ENCODE measurements around the gene TTC13. TPM values are rescaled to one million over a fixed set of nuclear protein-coding genes. Genes with fewer than 3 reads are reported as not detected.

Gene TTC13
- total and polyA plus RNA-seq, 11 donors = 3.7 to 9.6 (median 6.9) TPM

- peaks cover 0 to 3% (median 0%) of the 10 kb centered on the region in 12 donors for H3K4me1 ChIP-seq
- H3K36me3 ChIP-seq = peaks cover 0 to 98% (median 81%) of the 10 kb centered on the region in 9 donors
- H3K27me3 ChIP-seq = no peaks in the 10 kb centered on the region
- no peak for TF ChIP-seq POLR2A (IDR thresholded peaks at IDR 0.05)
- TF ChIP-seq, protein P1, sequence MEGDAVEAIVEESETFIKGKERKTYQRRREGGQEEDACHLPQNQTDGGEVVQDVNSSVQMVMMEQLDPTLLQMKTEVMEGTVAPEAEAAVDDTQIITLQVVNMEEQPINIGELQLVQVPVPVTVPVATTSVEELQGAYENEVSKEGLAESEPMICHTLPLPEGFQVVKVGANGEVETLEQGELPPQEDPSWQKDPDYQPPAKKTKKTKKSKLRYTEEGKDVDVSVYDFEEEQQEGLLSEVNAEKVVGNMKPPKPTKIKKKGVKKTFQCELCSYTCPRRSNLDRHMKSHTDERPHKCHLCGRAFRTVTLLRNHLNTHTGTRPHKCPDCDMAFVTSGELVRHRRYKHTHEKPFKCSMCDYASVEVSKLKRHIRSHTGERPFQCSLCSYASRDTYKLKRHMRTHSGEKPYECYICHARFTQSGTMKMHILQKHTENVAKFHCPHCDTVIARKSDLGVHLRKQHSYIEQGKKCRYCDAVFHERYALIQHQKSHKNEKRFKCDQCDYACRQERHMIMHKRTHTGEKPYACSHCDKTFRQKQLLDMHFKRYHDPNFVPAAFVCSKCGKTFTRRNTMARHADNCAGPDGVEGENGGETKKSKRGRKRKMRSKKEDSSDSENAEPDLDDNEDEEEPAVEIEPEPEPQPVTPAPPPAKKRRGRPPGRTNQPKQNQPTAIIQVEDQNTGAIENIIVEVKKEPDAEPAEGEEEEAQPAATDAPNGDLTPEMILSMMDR (IDR thresholded peaks at IDR 0.05) = no peak
- whole genome bisulfite sequencing, 4 donors = 91 to 96% (median 93%) methylated on average over 1 of the region's 1 CpG
- no peak for ATAC-seq
- intact Hi-C loops (cut with DNase I) = loop anchor here in 1 of 10 donors (10.0 kb wide), 1 partner anchor 210 kb away; no protein-coding TSS in a partner anchor
- H3K27ac ChIP-seq = no peak overlapping the region
- no peak overlapping the region for H3K4me3 ChIP-seq
- no peak for DNase-seq
- no peaks in the 10 kb centered on the region for H3K9me3 ChIP-seq
These were observed 16.2 kb upstream of the TTC13 start for GRCh38 chr1:230994860-230995259.

- H3K27ac ChIP-seq = no peak overlapping the region
- 70 to 86% (median 79%) methylated on average over 7 of the region's 7 CpGs for WGBS, 4 donors
These were observed 13.6 kb upstream of the TTC13 start for GRCh38 chr1:230992100-230992774.

GRCh38 chr1:230987448-230987847, 8.8 kb upstream of the TTC13 start:
- WGBS, 4 donors = 88 to 94% (median 93%) methylated on average over 3 of the region's 3 CpGs
- TF ChIP-seq, protein P1 (IDR thresholded peaks at IDR 0.05) = no peak
- no peak for TF ChIP-seq POLR2A (IDR thresholded peaks at IDR 0.05)
- Histone ChIP-seq H3K9me3 (no peaks in the 10 kb centered on the region), H3K4me3 (no peak overlapping the region), H3K27ac (no peak overlapping the region), H3K27me3 (no peaks in the 10 kb centered on the region), H3K4me1 (peaks cover 0 to 3% (median 0%) of the 10 kb centered on the region in 12 donors), H3K36me3 (peaks cover 0 to 53% (median 34%) of the 10 kb centered on the region in 9 donors)
- ATAC-seq (no peak), DNase-seq (no peak)
- intact Hi-C loops (cut with DNase I) = no loop called here

More at GRCh38 chr1:230992100-230992774, 13.6 kb upstream of the TTC13 start:
- H3K4me3 ChIP-seq = no peak overlapping the region
- TF ChIP-seq POLR2A (IDR thresholded peaks at IDR 0.05) = no peak
- TF ChIP-seq, protein P1 (IDR thresholded peaks at IDR 0.05) = no peak
- no peaks in the 10 kb centered on the region for H3K9me3 ChIP-seq
- no peaks in the 10 kb centered on the region for H3K27me3 ChIP-seq
- intact Hi-C loops (cut with DNase I) = loop anchor here in 1 of 10 donors (10.0 kb wide), 1 partner anchor 213 kb away; no protein-coding TSS in a partner anchor
- H3K36me3 ChIP-seq = peaks cover 0 to 88% (median 68%) of the 10 kb centered on the region in 9 donors
- ATAC-seq (no peak), DNase-seq (no peak)
- H3K4me1 ChIP-seq = peaks cover 0 to 3% (median 0%) of the 10 kb centered on the region in 12 donors

DNA sequence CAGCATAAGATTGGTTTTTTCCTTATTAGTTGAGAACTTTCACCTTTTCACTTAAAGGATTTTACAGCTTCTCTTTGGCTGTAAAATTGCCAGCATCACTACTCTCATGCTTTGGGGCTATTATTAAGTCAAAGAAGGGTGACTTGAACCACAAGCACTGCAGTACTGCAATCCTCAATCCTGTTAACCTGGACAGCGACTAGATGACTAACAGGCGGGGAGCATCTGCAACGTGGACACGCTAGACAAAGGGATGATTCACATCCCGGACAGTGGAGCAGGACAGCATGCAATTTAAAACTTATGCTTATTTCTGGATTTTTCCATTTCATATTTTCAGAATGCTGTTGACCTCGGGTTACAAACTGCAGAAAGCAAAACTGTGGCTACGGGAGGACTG, 8.3 kb upstream of the TTC13 start:
- H3K4me1 ChIP-seq = peaks cover 0 to 3% (median 0%) of the 10 kb centered on the region in 12 donors
- DNase-seq = no peak

More for the DNA sequence above, 8.3 kb upstream of the TTC13 start:
- TF ChIP-seq POLR2A (IDR thresholded peaks at IDR 0.05) = no peak
- TF ChIP-seq, protein P1 (IDR thresholded peaks at IDR 0.05) = no peak
- Histone ChIP-seq H3K27ac (no peak overlapping the region), H3K4me3 (no peak overlapping the region), H3K36me3 (peaks cover 0 to 52% (median 29%) of the 10 kb centered on the region in 9 donors), H3K9me3 (no peaks in the 10 kb centered on the region), H3K27me3 (no peaks in the 10 kb centered on the region)
- intact Hi-C loops (cut with DNase I) = no loop called here
- 86 to 91% (median 87%) methylated on average over 7 of the region's 7 CpGs for WGBS, 4 donors
- no peak for ATAC-seq
